Liver (tissue), 9 donors: Measurements from ENCODE around the gene RAG1. TPM values are rescaled to one million over a fixed set of nuclear protein-coding genes. Genes with fewer than 3 reads are reported as not detected.

Experiments
- DNase-seq: peaks from one replicate; pipeline ENCODE4 v3.0.0-alpha.2; 2017; ENCODE audit warnings: low spot score
- H3K27ac ChIP-seq, 2 donors: one replicate each; pipeline ENCODE4 v1.7.0; 2013; ENCODE audit warnings: inconsistent platforms in 2 of 2, low read length in 2 of 2, control low read depth in 1 of 2, low read depth in 1 of 2, mild to moderate bottlenecking in 1 of 2
- H3K27me3 ChIP-seq, 4 donors: one replicate each; pipeline versions ENCODE4 v1.6.1 to v1.7.0; 2013; ENCODE audit warnings: low read length in 3 of 4, inconsistent platforms in 1 of 4, mild to moderate bottlenecking in 1 of 4, moderate library complexity in 1 of 4; ENCODE audit not compliant: control insufficient read depth in 4 of 4, insufficient read depth in 4 of 4
- H3K36me3 ChIP-seq, 4 donors: one replicate each; pipeline versions ENCODE4 v1.6.1 to v1.7.0; 2013; ENCODE audit warnings: low read length in 3 of 4, mild to moderate bottlenecking in 3 of 4, low read depth in 1 of 4, moderate library complexity in 1 of 4; ENCODE audit not compliant: control insufficient read depth in 4 of 4, insufficient read depth in 3 of 4
- H3K4me1 ChIP-seq, 4 donors: one replicate each; pipeline versions ENCODE4 v1.6.1 to v1.7.0; 2013; ENCODE audit warnings: low read length in 3 of 4, mild to moderate bottlenecking in 3 of 4, moderate library complexity in 1 of 4; ENCODE audit not compliant: control insufficient read depth in 4 of 4, insufficient read depth in 4 of 4
- H3K4me3 ChIP-seq, 3 donors: one replicate each; pipeline versions ENCODE4 v1.6.1 to v1.7.0; 2013; ENCODE audit warnings: low read length in 3 of 3, control low read depth in 1 of 3, low read depth in 1 of 3, mild to moderate bottlenecking in 1 of 3
- H3K9ac ChIP-seq, 2 donors: one replicate each; pipeline ENCODE4 v1.7.0; 2013; ENCODE audit warnings: low read length in 2 of 2, mild to moderate bottlenecking in 2 of 2, moderate library complexity in 2 of 2, control low read depth in 1 of 2, low read depth in 1 of 2
- H3K9me3 ChIP-seq, 4 donors: one replicate each; pipeline versions ENCODE4 v1.6.1 to v1.7.0; 2013; ENCODE audit warnings: low read length in 3 of 4; ENCODE audit not compliant: control insufficient read depth in 4 of 4
- ATF3 ChIP-seq: IDR thresholded peaks from 2 replicates; pipeline ENCODE4 v1.6.1; 2016; ENCODE audit warnings: antibody characterized with exemption
- CTCF ChIP-seq: fragments of 150-350 bp; IDR thresholded peaks from 2 replicates; pipeline ENCODE4 v1.5.1; 2017; ENCODE audit warnings: improper control_type of control experiment, low read depth, low read length; ENCODE audit not compliant: missing input control
- EGR1 ChIP-seq, 2 donors: IDR thresholded peaks; 2 replicates each; pipeline ENCODE4 v1.6.1; 2016 to 2018; ENCODE audit warnings: antibody characterized with exemption in 2 of 2, low read depth in 2 of 2
- FOXA2 ChIP-seq: IDR thresholded peaks from 2 replicates; pipeline ENCODE4 v1.6.1; 2016; ENCODE audit warnings: antibody characterized with exemption
- HNF4A ChIP-seq, 2 donors: conservative IDR thresholded peaks; 2 replicates each; pipeline ENCODE4 v1.6.1; 2016; ENCODE audit warnings: antibody characterized with exemption in 2 of 2, mild to moderate bottlenecking in 2 of 2
- HNF4G ChIP-seq: IDR thresholded peaks from 2 replicates; pipeline ENCODE4 v1.6.1; 2016; ENCODE audit warnings: antibody characterized with exemption
- JUND ChIP-seq, 2 donors: IDR thresholded peaks; 2 replicates each; pipeline ENCODE4 v1.6.1; 2016; ENCODE audit warnings: antibody characterized with exemption in 2 of 2
- NR2F2 ChIP-seq: IDR thresholded peaks from 2 replicates; pipeline ENCODE4 v1.6.1; 2016; ENCODE audit warnings: antibody characterized with exemption
- RAD21 ChIP-seq, 2 donors: IDR thresholded peaks; 2 replicates each; pipeline ENCODE4 v1.6.1; 2016; ENCODE audit warnings: antibody characterized with exemption in 2 of 2, mild to moderate bottlenecking in 2 of 2
- REST ChIP-seq: IDR thresholded peaks from 2 replicates; pipeline ENCODE4 v1.6.1; 2016; ENCODE audit warnings: antibody characterized with exemption, mild to moderate bottlenecking
- RXRA ChIP-seq, 2 donors: IDR thresholded peaks; 2 replicates each; pipeline ENCODE4 v1.6.1; 2017 to 2018; ENCODE audit warnings: antibody characterized with exemption in 2 of 2, mild to moderate bottlenecking in 1 of 2
- SP1 ChIP-seq: IDR thresholded peaks from 2 replicates; pipeline ENCODE4 v1.6.1; 2018; ENCODE audit warnings: antibody characterized with exemption, mild to moderate bottlenecking
- YY1 ChIP-seq: IDR thresholded peaks from 2 replicates; pipeline ENCODE4 v1.6.1; 2016; ENCODE audit warnings: antibody characterized with exemption, mild to moderate bottlenecking
- WGBS: extraction: QIAGEN DNeasy Blood & Tissue Kit; methylation state at CpG from one replicate; pipeline ENCODE4 v1.1.7; 2013; 5-methylcytosine and 5-hydroxymethylcytosine counted together
- polyA plus RNA-seq, 2 donors: library from polyadenylated mRNA; stranded (reverse) in 1 of 2; unstranded in 1 of 2; fragments of 200-250 nt in 1 of 2; fragments of >200 nt in 1 of 2; fragmentation: Nextera tagmentation in 1 of 2; extraction: Ambion mirVana in 1 of 2; gene quantifications; one replicate each; pipeline versions ENCODE4 v1.2.1 to v1.2.3, GENCODE V29; 2013 to 2015
- total RNA-seq, 2 donors: library from RNA; depleted of rRNA; stranded (reverse); fragments of >200 nt; gene quantifications; one replicate each; pipeline ENCODE4 v1.2.3, GENCODE V29; 2014
- TF ChIP-seq, protein P1 (sequence below): IDR thresholded peaks from 2 replicates; pipeline ENCODE4 v1.6.1; 2016; ENCODE audit warnings: antibody characterized with exemption
- donor health status: healthy.
- donor health status: healthy.
- donor health status: healthy.
- donor health status: healthy.
- donor health status: healthy.

Gene RAG1
- total and polyA plus RNA-seq, 4 donors: 0.43 to 4.3 (median 0.93) TPM

DNA sequence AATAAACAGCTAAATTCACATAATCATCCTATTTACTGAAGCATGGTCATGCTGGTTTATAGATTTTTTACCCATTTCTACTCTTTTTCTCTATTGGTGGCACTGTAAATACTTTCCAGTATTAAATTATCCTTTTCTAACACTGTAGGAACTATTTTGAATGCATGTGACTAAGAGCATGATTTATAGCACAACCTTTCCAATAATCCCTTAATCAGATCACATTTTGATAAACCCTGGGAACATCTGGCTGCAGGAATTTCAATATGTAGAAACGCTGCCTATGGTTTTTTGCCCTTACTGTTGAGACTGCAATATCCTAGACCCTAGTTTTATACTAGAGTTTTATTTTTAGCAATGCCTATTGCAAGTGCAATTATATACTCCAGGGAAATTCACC lies 10.7 kb downstream of the RAG1 start:
- Histone ChIP-seq H3K9ac (no peak overlapping the region), H3K9me3 (no peaks in the 10 kb centered on the region), H3K4me3 (no peak overlapping the region), H3K4me1 (no peaks in the 10 kb centered on the region), H3K36me3 (no peaks in the 10 kb centered on the region), H3K27ac (no peak overlapping the region), H3K27me3 (no peaks in the 10 kb centered on the region)
- WGBS: 76% methylated on average over 1 of the region's 1 CpG
- TF ChIP-seq HNF4A (conservative IDR thresholded peaks at IDR 0.05): no peak
- no peak for DNase-seq

DNA sequence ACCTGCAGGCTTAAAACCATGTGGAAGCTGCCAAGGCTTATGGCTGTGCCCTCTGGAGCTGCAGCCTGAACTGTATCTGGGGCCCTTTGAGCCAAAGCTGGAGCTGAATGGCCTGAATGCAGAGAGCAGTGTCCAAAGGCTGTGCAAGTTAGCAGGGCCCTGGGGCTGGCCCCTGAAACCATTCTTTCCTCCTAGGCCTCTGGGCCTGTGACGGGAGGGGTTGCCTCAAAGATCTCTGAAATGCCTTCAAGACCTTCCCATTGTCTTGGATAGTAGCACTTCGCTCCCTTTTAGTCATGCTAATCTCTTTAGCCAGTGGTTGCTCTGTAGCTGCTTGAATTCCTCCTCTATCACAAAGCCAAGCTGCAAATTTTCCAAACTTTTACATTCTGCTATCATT lies 13.7 kb downstream of the RAG1 start:
- Histone ChIP-seq H3K9me3 (no peaks in the 10 kb centered on the region), H3K9ac (no peak overlapping the region), H3K4me3 (no peak overlapping the region), H3K27ac (no peak overlapping the region), H3K27me3 (no peaks in the 10 kb centered on the region), H3K36me3 (no peaks in the 10 kb centered on the region), H3K4me1 (no peaks in the 10 kb centered on the region)
- 89% methylated on average over 2 of the region's 2 CpGs for WGBS
- TF ChIP-seq NR2F2: no peak
- no peak for TF ChIP-seq CTCF
- DNase-seq: no peak

- TF ChIP-seq RXRA (IDR thresholded peaks at IDR 0.05) (no peak), REST (no peak), EGR1 (IDR thresholded peaks at IDR 0.05; ENCODE audit: low read depth in 2 of 2) (no peak), NR2F2 (no peak), FOXA2 (no peak), RAD21 (IDR thresholded peaks at IDR 0.05) (no peak), JUND (IDR thresholded peaks at IDR 0.05) (no peak), HNF4A (conservative IDR thresholded peaks at IDR 0.05) (no peak), YY1 (no peak), SP1 (no peak), HNF4G (no peak), ATF3 (no peak)
- TF ChIP-seq, protein P1, sequence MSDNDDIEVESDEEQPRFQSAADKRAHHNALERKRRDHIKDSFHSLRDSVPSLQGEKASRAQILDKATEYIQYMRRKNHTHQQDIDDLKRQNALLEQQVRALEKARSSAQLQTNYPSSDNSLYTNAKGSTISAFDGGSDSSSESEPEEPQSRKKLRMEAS: no peak
- Histone ChIP-seq H3K36me3 (no peaks in the 10 kb centered on the region), H3K27me3 (peaks cover 0 to 2% (median 0%) of the 10 kb centered on the region in 4 donors), H3K4me1 (no peaks in the 10 kb centered on the region), H3K27ac (no peak overlapping the region), H3K9me3 (no peaks in the 10 kb centered on the region), H3K4me3 (no peak overlapping the region), H3K9ac (no peak overlapping the region)
- 61% methylated on average over 3 of the region's 3 CpGs for WGBS
- no peak for DNase-seq
Observed at GRCh38 chr11:36583667-36584066, 15.9 kb downstream of the RAG1 start.
